GM18907 (cell line): ENCODE measurements around the gene TBX2.

ENCODE experiments used
- ATAC-seq: cut with Tn5 transposase; IDR thresholded peaks from one replicate; pipeline ENCODE4 v1.9.1; 2021; ENCODE audit warnings: mild to moderate bottlenecking, moderate library complexity; ENCODE audit not compliant: unreplicated experiment

TBX2 gene

GRCh38 chr17:61452301-61453290, 53.0 kb downstream of the TBX2 start, which contains the start of gene TBX4:
TSS of gene TBX4 (plus strand) at chr17:61452422. CDS start at chr17:61456491, 4,069 bp downstream.
- ATAC-seq = no peak

GRCh38 chr17:61453566-61454380, 54.1 kb downstream of the TBX2 start:
- ATAC-seq = no peak

GRCh38 chr17:61454381-61455323, 55.0 kb downstream of the TBX2 start:
- ATAC-seq = no peak

- ATAC-seq = no peak
Observed at GRCh38 chr17:61455324-61456060, 55.8 kb downstream of the TBX2 start.

GRCh38 chr17:61456061-61456681, 56.5 kb downstream of the TBX2 start:
- ATAC-seq = no peak

- ATAC-seq = no peak
Observed at GRCh38 chr17:61456688-61457225, 57.1 kb downstream of the TBX2 start.

GRCh38 chr17:61457226-61457983, 57.8 kb downstream of the TBX2 start:
- no peak for ATAC-seq

- no peak for ATAC-seq
Observed at GRCh38 chr17:61458000-61458399, 58.4 kb downstream of the TBX2 start.

GRCh38 chr17:61458421-61459141, 58.9 kb downstream of the TBX2 start:
- no peak for ATAC-seq
